Adrenal gland (tissue), 12 donors: Measurements from ENCODE around the gene GPC5. TPM values are rescaled to one million over a fixed set of nuclear protein-coding genes. Genes with fewer than 3 reads are reported as not detected.

ENCODE experiments used
- DNase-seq, 7 donors: peaks; one replicate each; pipeline ENCODE4 v3.0.0-alpha.2; 2019 to 2020
- H3K27ac ChIP-seq, 5 donors: fragments of 200-600 bp; sonication (generic) in 4 of 5; 1 replicate in 3 of 5; 2 replicates in 2 of 5; pipeline versions ENCODE4 v1.5.1 to v1.8.0; 2016 to 2020; ENCODE audit warnings: mild to moderate bottlenecking in 1 of 5
- H3K27me3 ChIP-seq: fragments of 200-600 bp; 2 replicates; pipeline ENCODE4 v1.8.0; 2021
- H3K36me3 ChIP-seq, 2 donors: fragments of 200-600 bp; replicated peaks in 1 of 2; 1 replicate in 1 of 2; 2 replicates in 1 of 2; pipeline versions ENCODE4 v1.5.1 to v1.8.0; 2018 to 2022
- H3K4me1 ChIP-seq, 2 donors: fragments of 200-600 bp; replicated peaks in 1 of 2; 1 replicate in 1 of 2; 2 replicates in 1 of 2; pipeline versions ENCODE4 v1.5.1 to v1.8.0; 2018 to 2021
- H3K4me3 ChIP-seq, 4 donors: fragments of 200-600 bp; sonication (generic) in 3 of 4; one replicate each; pipeline ENCODE4 v1.5.1; 2016 to 2018
- H3K9me3 ChIP-seq, 3 donors: fragments of 200-600 bp; sonication (generic) in 1 of 3; replicated peaks in 1 of 3; 1 replicate in 2 of 3; 2 replicates in 1 of 3; pipeline versions ENCODE4 v1.5.1 to v1.8.0; 2016 to 2021
- CTCF ChIP-seq, 6 experiments: fragments of 450-650 bp in 4 of 6; fragments of 200-600 bp in 2 of 6; sonication (generic) in 1 of 6; IDR thresholded peaks; 1 replicate in 5 of 6; 2 replicates in 1 of 6; pipeline versions ENCODE4 v1.5.1 to v1.8.0; 2016 to 2021; ENCODE audit warnings: antibody characterized with exemption in 6 of 6, mild to moderate bottlenecking in 2 of 6, moderate library complexity in 1 of 6
- POLR2A ChIP-seq, 2 donors: fragments of 450-650 bp; IDR thresholded peaks; one replicate each; pipeline ENCODE4 v1.6.1; 2017; ENCODE audit warnings: antibody characterized with exemption in 2 of 2, mild to moderate bottlenecking in 2 of 2, moderate library complexity in 1 of 2
- WGBS, 4 donors: extraction: QIAGEN DNeasy Blood & Tissue Kit in 2 of 4; methylation state at CpG; one replicate each; pipeline versions ENCODE4 v1.1.5 to v1.1.7; 2013 to 2017; 5-methylcytosine and 5-hydroxymethylcytosine counted together
- intact Hi-C, 2 donors: fragments of 100-400 bp; cut with DNase I; formaldehyde crosslinking; loops; one replicate each; pipeline versions ENCODE4 v1.14.1 to v1.15.0; 2022 to 2023
- polyA plus RNA-seq, 3 donors: library from polyadenylated mRNA; stranded (reverse); fragments of 200-250 nt in 2 of 3; fragments of 350-450 nt in 1 of 3; fragmentation: Illumina TruSeq in 1 of 3; extraction: RNeasy Lipid Tissue Mini Kit (QIAGEN cat#74804) in 1 of 3; gene quantifications; one replicate each; pipeline ENCODE4 v1.2.3, GENCODE V29; 2013 to 2014
- total RNA-seq, 9 donors: library from RNA; depleted of rRNA in 4 of 9; stranded (reverse); fragments of >200 nt in 4 of 9; fragments of 120-200 nt in 1 of 9; fragmentation: NEBNext Ultra II Directional in 1 of 9; extraction: Animal tissue kit (Norgen Biotek cat#: 25700) in 1 of 9; gene quantifications; one replicate each; pipeline versions ENCODE4 v1.1.0 to v1.2.4, GENCODE V29; 2013 to 2023
- donor health status: healthy with polysubstance abuse.
- donor health status: Bipolar disorder and iron deficiency.
- donor health status: DM: yes; HTN: yes; CAD: no.
- donor health status: DM: no; HTN: no; CAD: no.
- donor health status: DM: no; HTN: no; CAD: no.
- donor health status: DM: yes; HTN: yes; CAD: no.

GPC5 gene
- total and polyA plus RNA-seq, 12 donors, result 0.24 to 7.7 (median 2.1) TPM; not detected in 4

GRCh38 chr13:92494915-92495314, 1096.5 kb downstream of the GPC5 start:
- 82 to 94% (median 92%) methylated on average over 2 of the region's 2 CpGs for WGBS, 4 donors
- no peak for DNase-seq
- no peaks in the 10 kb centered on the region for H3K27me3 ChIP-seq
- intact Hi-C loops, result no loop called here
- H3K9me3 ChIP-seq, result no peaks in the 10 kb centered on the region
- no peaks in the 10 kb centered on the region for H3K36me3 ChIP-seq
- H3K27ac ChIP-seq, result no peak overlapping the region
- H3K4me1 ChIP-seq, result no peaks in the 10 kb centered on the region
- no peak overlapping the region for H3K4me3 ChIP-seq
- TF ChIP-seq POLR2A (IDR thresholded peaks at IDR 0.05) (no peak), CTCF (IDR thresholded peaks at IDR 0.05) (no peak)

GRCh38 chr13:92500192-92500591, 1101.8 kb downstream of the GPC5 start:
- Histone ChIP-seq H3K36me3 (no peaks in the 10 kb centered on the region), H3K27me3 (no peaks in the 10 kb centered on the region), H3K4me1 (no peaks in the 10 kb centered on the region), H3K4me3 (no peak overlapping the region), H3K27ac (no peak overlapping the region), H3K9me3 (no peaks in the 10 kb centered on the region)
- TF ChIP-seq CTCF (IDR thresholded peaks at IDR 0.05), result no peak
- no peak for TF ChIP-seq POLR2A (IDR thresholded peaks at IDR 0.05)
- 60 to 66% (median 60%) methylated on average over 6 of the region's 6 CpGs for WGBS, 4 donors
- DNase-seq, result no peak
- intact Hi-C loops, result no loop called here

- no peaks in the 10 kb centered on the region for H3K27me3 ChIP-seq
- no peaks in the 10 kb centered on the region for H3K9me3 ChIP-seq
- no peak overlapping the region for H3K27ac ChIP-seq
- intact Hi-C loops, result no loop called here
- TF ChIP-seq CTCF (IDR thresholded peaks at IDR 0.05) (no peak), POLR2A (IDR thresholded peaks at IDR 0.05) (no peak)
- DNase-seq, result no peak
- no peaks in the 10 kb centered on the region for H3K4me1 ChIP-seq
- WGBS, 4 donors, result 64 to 79% (median 68%) methylated on average over 2 of the region's 2 CpGs
- H3K36me3 ChIP-seq, result no peaks in the 10 kb centered on the region
- H3K4me3 ChIP-seq, result no peak overlapping the region
Measured at GRCh38 chr13:92510416-92510815, 1112.0 kb downstream of the GPC5 start.

- Histone ChIP-seq H3K4me3 (no peak overlapping the region), H3K9me3 (no peaks in the 10 kb centered on the region), H3K27me3 (no peaks in the 10 kb centered on the region), H3K36me3 (no peaks in the 10 kb centered on the region), H3K27ac (no peak overlapping the region), H3K4me1 (no peaks in the 10 kb centered on the region)
- no peak for DNase-seq
- intact Hi-C loops, result no loop called here
- no peak for TF ChIP-seq POLR2A (IDR thresholded peaks at IDR 0.05)
- TF ChIP-seq CTCF (IDR thresholded peaks at IDR 0.05), result no peak
- 79 to 96% (median 84%) methylated on average over 9 of the region's 9 CpGs for WGBS, 4 donors
Measured at GRCh38 chr13:92512852-92513251, 1114.4 kb downstream of the GPC5 start.
